ENCODE measurements around the gene ACOXL.

ACOXL gene

DNA sequence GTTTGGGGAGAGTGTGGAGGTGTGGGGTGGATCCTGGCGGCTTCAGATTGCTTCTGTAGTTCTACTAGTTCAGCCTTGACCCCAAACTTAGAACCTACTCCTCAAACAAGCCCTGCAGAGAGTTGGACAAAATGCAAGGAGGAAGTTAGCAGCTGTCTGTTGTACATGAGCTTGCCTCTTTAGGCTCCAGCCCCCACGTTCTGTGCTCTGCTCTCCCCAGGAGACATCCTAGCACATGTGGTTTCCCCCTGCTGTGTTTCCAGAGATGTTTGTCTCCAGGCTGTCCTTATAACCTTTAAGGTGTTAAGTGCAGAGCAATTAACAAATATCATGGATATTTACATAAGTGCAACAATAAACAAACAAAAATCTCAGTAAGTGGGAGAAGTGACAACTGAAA, 111.1 kb downstream of the ACOXL start:
- Histone ChIP-seq H3K9me3 (no peaks in the 10 kb centered on the region), H3K4me3 (ENCODE audit: low read depth, low read length) (no peak overlapping the region), H3K36me3 (no peaks in the 10 kb centered on the region), H3K27me3 (no peaks in the 10 kb centered on the region), H3K4me1 (no peaks in the 10 kb centered on the region)
- DNase-seq = no peak
- TF ChIP-seq, protein P1, sequence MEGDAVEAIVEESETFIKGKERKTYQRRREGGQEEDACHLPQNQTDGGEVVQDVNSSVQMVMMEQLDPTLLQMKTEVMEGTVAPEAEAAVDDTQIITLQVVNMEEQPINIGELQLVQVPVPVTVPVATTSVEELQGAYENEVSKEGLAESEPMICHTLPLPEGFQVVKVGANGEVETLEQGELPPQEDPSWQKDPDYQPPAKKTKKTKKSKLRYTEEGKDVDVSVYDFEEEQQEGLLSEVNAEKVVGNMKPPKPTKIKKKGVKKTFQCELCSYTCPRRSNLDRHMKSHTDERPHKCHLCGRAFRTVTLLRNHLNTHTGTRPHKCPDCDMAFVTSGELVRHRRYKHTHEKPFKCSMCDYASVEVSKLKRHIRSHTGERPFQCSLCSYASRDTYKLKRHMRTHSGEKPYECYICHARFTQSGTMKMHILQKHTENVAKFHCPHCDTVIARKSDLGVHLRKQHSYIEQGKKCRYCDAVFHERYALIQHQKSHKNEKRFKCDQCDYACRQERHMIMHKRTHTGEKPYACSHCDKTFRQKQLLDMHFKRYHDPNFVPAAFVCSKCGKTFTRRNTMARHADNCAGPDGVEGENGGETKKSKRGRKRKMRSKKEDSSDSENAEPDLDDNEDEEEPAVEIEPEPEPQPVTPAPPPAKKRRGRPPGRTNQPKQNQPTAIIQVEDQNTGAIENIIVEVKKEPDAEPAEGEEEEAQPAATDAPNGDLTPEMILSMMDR (IDR thresholded peaks at IDR 0.05; ENCODE audit: low read depth, low read length) = no peak

DNA sequence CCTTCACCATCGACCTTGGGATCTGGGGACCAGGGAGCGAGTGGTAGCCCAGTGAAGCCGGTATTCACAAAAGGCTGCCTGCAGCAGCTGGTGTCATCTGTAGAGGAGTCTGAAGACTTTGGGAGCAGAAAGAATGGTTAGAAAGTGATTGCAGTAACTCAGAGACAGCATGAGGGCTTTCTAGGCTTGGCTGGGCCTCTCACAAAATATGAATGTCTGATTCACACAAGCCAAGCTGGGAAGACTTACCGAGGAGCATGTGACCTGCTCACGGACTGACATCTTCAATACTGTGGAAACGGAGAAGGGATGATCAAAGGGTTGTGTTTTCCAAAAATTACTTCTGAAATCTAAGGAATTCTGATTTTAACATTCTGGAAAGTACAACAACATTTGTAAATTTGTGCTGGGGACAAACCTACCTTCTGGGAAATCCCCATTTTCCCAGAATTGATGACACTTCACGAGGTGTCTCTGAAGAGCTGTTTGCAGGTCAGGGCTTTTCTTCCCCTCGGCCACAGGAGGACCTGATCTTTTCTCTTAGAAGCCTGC, 111.7 kb downstream of the ACOXL start:
- DNase-seq = no peak
- Histone ChIP-seq H3K4me1 (no peaks in the 10 kb centered on the region), H3K27me3 (no peaks in the 10 kb centered on the region), H3K4me3 (ENCODE audit: low read depth, low read length) (no peak overlapping the region), H3K36me3 (no peaks in the 10 kb centered on the region), H3K9me3 (no peaks in the 10 kb centered on the region)
- TF ChIP-seq, protein P1 (IDR thresholded peaks at IDR 0.05; ENCODE audit: low read depth, low read length) = no peak

DNA sequence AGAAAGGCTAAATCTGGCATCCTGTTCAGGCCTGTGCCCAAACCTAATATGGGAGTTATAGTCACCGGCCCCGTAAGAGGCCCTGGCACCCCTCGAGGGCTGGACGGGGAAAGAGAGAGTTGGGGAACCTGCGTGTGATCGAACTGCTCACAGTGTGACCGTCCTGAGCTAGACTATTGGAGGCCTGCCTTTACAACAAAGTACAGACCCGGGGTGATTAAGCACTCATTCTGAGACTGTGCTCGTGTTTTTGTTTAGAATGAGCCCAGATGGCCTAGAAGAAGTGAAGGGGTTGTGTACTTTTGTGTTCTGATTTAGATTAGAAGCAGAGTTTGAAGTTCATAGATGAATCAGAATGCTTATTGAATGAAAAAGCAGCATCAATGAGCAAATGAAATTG, 115.3 kb downstream of the ACOXL start:
- TF ChIP-seq, protein P1 (IDR thresholded peaks at IDR 0.05; ENCODE audit: low read depth, low read length) = no peak
- no peak overlapping the region for H3K4me3 ChIP-seq (ENCODE audit: low read depth, low read length)
- no peaks in the 10 kb centered on the region for H3K27me3 ChIP-seq
- DNase-seq = no peak
- H3K4me1 ChIP-seq = no peaks in the 10 kb centered on the region
- H3K36me3 ChIP-seq = no peaks in the 10 kb centered on the region
- no peaks in the 10 kb centered on the region for H3K9me3 ChIP-seq

DNA sequence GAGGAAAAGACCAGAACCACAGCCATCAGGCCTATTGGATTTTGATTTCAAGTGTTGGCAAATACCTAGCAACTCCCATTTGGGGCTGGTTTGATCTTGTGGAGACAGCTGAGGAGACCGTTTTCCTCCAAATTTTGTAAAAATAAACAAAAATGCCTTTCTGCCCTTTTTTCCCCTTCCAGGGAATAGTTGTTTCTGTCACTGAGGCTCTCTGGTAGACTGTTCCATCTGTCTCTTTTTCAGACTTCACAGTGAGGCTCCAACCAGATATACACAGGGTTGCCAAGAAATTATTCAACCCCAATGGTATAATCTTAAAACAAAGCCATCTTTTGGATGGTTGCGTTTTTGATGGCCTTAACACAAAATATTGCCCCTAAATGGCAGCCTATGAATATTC, 115.7 kb downstream of the ACOXL start:
- DNase-seq = no peak
- no peaks in the 10 kb centered on the region for H3K36me3 ChIP-seq
- TF ChIP-seq, protein P1 (IDR thresholded peaks at IDR 0.05; ENCODE audit: low read depth, low read length) = no peak
- no peaks in the 10 kb centered on the region for H3K9me3 ChIP-seq
- no peak overlapping the region for H3K4me3 ChIP-seq (ENCODE audit: low read depth, low read length)
- no peaks in the 10 kb centered on the region for H3K27me3 ChIP-seq
- no peaks in the 10 kb centered on the region for H3K4me1 ChIP-seq

DNA sequence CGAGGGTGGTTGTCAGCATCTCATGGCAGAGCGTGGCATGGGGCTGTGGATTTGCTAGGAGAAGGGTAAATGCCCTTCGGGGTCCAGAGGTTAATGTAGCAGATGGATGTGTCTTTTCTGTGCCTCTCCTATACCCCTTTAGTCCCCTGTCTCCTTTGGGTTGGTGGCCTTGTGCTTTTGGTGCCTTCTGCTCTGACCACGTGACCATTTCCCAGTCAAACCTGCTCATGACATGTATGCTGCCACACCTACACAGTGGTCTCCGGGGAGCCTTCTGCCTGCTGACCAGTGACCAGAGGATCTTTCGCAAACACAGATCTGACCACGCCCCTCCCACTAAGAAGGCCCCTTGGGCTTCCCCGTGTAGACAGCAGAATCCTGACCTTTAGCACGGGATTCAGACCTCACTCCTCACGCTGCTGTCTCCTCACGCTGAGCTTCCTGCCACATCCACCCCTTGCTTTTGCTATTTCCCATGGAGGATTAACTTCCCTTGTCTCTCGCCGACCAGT, 116.2 kb downstream of the ACOXL start:
- no peaks in the 10 kb centered on the region for H3K36me3 ChIP-seq

DNA sequence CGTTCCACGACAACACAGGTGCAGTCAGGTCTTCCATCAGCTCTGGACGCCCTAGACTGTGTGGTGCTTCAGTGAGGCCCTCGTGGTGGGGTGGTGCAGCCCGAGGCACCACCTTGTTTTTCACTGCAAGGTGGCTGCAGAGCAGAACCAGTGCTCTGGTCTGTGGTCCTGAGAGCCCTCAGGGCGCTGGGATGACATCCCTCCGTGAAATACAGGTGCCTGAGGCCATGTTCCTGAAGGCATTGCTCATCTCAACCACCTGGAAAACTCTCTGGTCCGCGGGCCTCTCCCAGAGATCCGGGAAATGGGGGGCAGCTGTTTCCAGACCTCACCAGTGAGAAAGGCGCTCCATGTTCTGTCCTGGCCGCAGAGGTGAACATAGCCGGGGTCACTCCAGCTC, 119.2 kb downstream of the ACOXL start:
- H3K4me1 ChIP-seq = no peaks in the 10 kb centered on the region
- H3K9me3 ChIP-seq = no peaks in the 10 kb centered on the region
- H3K4me3 ChIP-seq (ENCODE audit: low read depth, low read length) = no peak overlapping the region
- TF ChIP-seq, protein P1 (IDR thresholded peaks at IDR 0.05; ENCODE audit: low read depth, low read length) = no peak
- no peaks in the 10 kb centered on the region for H3K27me3 ChIP-seq
- H3K36me3 ChIP-seq = no peaks in the 10 kb centered on the region
- DNase-seq = no peak

More for the DNA sequence above, 116.2 kb downstream of the ACOXL start:
- DNase-seq = no peak
- TF ChIP-seq, protein P1 (IDR thresholded peaks at IDR 0.05; ENCODE audit: low read depth, low read length) = no peak
- no peaks in the 10 kb centered on the region for H3K27me3 ChIP-seq
- H3K9me3 ChIP-seq = no peaks in the 10 kb centered on the region
- H3K4me1 ChIP-seq = no peaks in the 10 kb centered on the region
- no peak overlapping the region for H3K4me3 ChIP-seq (ENCODE audit: low read depth, low read length)
